Activated CD4-positive, CD25-positive, alpha-beta regulatory T cell treated with anti-CD3 and anti-CD28 coated beads, Interleukin-2, amount 50 U/mL, for 72 hours (primary cell): ENCODE results near the gene FOXN4.
"Not testable (repeated sequence)": the region's sequence is repeated elsewhere in the genome, so short reads cannot be mapped to it uniquely, and the experiment has no call there.

Source experiments
- DNase-seq: peaks from one replicate; pipeline ENCODE4 v3.0.0; 2021

Gene FOXN4, protein sequence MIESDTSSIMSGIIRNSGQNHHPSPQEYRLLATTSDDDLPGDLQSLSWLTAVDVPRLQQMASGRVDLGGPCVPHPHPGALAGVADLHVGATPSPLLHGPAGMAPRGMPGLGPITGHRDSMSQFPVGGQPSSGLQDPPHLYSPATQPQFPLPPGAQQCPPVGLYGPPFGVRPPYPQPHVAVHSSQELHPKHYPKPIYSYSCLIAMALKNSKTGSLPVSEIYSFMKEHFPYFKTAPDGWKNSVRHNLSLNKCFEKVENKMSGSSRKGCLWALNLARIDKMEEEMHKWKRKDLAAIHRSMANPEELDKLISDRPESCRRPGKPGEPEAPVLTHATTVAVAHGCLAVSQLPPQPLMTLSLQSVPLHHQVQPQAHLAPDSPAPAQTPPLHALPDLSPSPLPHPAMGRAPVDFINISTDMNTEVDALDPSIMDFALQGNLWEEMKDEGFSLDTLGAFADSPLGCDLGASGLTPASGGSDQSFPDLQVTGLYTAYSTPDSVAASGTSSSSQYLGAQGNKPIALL

DNA sequence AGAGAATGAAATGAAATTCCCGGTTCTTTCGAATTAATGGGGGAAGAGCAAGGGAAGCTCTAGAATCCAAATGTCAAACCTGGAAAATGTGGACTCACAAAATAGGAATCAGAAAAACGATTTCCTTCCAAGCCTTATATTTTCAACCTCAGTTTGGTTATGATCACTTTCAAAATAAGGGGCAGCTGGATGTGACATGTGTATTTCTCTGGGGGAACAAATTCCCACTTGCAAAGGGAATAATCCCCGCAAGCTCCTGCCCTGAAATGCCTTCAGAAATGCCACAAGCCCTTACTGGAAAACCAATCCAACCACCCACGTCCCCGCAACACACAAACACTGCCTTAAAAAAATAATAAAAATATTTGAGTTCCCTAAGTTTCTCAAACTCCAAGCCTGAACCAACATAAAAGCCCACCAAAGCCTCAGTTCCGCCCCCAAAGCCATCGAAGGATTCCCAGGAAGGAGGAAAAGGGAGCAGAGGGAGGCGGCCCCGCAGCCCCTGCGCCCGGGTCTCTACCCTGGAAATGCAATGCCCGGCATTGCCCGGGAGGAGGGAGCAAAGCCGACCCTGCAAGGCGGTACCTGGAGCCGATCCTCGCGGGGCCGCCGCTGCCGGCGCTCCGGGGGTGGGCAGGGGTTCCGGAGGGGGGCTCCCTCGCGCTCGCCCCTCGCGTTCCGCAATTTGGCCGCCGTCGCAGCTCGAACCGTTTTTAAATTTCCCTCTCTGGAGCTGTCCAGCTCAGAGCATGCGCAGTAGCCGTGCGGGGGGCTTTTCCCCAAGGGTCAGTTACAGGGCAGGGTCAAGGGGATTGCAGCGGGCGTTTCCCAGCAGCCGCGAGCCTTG, at the start of gene FOXN4:
TSS of gene FOXN4 (minus strand) at position 751 of the 847 bp plus-strand sequence. CDS start 963 bp downstream, outside the sequence.
- DNase-seq = no peak

DNA sequence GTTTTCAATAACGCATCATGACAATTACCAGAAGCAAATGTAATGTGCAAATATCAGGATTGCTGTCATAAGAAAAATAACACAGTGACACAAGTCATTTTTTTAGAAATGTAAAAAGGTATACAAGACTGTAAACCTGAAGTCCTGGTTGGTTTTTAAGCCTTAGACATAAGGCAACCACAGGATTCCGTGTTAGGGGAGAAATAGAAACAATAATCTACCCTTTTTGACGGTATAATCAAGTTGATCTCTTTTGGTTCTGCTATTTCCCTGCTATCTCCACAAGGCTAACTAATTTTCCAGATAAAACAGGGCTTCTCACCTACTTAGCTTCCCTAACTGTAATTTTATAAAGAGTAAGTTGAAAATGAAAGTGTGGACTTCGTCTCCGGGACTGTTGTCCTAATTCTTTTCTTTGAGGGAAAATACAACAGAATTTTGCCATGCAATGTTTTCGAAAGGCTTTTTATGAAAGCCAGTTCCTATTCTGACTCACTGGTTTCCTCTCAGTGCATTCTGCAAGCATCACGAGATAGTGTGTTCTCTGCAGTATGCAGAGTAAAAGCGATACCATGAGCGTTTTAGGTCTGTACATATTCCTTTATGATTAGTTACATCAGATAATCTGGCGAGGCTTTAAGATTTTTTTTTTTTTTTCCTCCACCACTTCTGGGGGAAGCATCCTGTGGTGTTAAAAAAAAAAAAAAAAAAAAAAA, 49.2 kb upstream of the FOXN4 start:
- no peak for DNase-seq

DNA sequence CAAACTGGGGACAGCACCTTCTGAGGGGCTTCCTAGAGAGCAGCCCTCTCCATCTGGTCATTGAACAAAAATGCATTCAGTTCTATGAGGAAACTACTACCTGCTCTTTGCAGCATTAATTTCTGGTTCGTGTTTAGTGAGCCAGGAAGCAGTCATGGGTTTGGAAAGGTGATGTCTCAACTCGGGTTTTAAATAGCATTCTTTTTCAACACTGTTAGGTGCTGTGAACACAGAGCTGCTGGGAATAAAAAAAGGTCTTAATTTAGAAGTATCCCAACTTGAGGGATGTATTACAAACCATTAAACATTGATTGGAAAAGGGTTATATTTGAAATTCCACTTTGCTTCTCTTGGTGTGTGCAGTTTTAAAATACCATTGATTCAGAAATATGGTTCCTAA, 47.9 kb upstream of the FOXN4 start:
- no peak for DNase-seq

DNA sequence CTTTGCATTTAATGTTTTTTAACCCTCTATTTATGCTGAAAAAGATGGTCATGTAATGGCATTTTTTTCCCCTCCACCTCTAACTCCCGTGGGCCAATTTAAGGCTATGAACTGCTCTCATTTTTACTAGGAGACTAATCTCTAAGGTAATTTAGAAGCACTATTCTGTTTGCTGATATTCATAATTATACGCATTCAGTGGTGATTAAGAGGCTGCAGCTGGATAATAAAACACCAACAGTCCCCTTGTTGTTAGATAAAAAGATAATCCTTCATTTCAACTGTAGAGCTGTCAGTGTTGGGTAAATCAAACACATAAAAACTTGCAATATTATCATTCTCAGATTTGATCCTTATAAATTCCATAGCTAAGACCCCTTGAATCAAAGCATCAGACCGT, 47.5 kb upstream of the FOXN4 start:
- no peak for DNase-seq

DNA sequence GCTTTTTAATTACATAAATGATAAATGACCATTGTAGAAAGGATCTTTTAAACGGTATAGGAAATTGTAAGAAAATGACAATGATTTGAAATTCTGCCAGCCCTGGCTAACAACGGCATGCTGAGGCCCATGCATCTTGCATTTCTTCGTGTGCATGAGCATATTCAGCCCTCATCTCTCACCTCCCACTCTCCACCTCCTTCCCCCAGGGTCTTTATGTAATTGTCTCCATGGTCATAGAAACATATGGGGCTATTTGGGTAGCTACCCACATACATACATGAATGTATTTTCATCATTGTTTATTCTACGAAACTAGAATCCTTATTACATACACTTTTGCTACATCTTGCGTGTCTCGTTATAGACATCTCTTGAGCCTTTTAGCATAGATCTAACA, 43.1 kb upstream of the FOXN4 start:
- DNase-seq = no peak

DNA sequence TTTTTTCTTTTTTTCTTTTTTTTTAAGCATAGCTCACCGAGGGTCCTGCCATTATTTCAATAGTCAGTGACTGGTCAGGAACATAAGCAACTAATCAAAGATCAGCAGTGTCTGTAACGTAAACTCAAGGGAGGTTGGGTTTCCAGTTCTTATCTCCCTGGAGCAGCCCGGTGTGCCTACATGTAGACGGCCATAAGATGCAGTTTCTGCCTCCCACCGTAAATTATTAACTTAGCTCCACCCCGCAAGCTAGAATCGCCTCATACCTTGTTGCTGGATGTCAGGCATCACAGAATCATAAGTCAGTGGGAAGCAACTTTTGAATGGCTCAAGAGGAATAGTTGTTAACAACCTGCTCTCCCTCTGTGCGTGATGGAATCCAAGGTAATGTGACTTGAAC, 38.5 kb upstream of the FOXN4 start, which contains the start of gene MYO1H:
TSS of gene MYO1H (plus strand) at position 312 of the 400 bp plus-strand sequence. CDS start at position 373, 61 bp downstream.
- DNase-seq = no peak

DNA sequence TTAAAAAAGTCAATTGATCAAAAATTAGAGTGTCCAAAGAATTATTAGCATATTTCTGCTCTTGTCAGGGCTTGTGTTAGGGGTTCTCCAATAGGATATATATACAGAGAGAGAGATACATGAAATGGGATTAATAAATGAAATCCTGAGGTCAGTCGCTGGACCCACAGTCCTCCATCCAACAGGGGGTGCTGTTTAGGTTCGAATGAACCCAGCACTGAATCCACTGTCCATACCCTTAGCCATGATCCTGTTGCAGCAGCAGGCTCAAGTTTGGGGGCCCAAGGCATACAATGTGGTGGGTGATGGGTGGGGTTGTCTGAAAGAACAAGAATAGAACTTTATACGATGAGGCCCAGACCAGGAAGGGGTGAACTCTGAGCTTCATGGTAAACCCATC, 37.8 kb upstream of the FOXN4 start:
- DNase-seq = no peak

DNA sequence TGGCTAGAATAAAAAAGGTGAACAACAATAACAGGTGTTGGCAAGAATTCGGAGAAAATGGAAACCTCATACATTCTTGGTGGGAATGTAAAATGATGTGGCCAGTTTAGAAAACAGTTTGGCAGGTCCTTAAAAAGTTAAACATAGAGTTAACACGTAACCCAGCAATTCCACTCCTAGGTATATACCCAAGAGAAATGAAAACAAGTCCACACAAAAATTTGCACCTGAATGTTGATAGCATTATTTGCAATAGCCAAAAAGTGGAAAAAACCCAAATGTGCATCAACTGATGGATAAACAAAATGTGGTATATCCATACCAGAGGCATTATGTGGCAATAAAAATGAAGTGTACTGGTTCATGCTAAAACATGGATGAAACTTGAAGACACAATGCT, 36.3 kb upstream of the FOXN4 start:
- DNase-seq = no peak

DNA sequence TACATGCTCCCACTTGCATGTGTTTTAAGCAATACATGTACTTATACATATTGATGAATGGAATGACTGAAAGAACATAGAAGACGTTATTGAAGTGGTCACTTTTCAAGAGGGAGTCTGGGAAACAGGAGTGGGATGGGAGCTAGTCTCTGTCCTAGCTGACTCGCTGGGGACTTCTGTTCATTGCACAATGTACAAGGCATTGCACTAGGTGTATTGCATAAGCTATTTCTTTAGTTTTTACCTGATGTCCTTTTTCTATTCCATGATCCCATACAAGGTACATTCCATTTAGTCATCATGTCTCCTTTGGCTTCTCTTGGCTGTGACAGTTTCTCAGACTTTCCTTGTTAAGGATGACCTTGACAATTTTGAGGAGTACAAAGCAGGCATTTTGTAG, 34.6 kb upstream of the FOXN4 start:
- DNase-seq = no peak

DNA sequence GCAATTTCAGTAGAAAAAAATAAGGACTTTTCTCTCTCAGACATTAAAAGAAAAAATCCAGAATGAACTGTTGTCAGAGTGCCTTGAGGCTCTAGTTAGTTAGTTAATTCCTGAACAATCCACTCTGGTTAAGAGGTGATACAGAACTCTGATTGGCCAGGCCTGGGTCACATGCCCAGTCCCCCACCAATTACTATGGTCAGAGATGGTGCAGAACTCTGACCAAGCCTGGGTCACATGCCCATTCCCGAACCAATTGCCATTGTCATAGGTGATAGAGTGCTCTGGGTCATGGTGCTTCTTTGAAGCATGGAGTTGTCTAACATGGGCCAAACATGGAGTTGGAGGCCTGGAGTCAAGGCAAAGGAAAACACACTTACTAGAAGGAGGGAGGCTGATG, 27.5 kb upstream of the FOXN4 start:
- no peak for DNase-seq

DNA sequence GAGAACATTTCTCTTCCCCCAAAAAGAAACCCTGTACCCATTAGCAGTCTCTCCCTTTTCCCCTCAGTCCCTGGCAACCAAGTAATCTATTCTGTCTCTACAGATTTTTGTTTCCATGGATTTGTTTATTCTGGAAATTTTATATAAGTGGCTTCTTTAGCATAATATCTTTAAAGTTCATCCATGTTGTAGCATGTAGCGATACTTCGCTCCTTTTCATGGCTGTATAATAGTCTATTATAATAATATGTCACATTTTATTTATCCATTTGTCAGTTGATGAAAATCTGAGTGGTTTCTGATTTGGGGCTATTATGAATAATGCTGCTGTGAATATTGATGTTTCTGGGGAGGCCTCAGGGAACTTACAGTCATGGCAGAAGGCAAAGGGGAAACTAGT, 25.8 kb upstream of the FOXN4 start:
- DNase-seq = no peak

DNA sequence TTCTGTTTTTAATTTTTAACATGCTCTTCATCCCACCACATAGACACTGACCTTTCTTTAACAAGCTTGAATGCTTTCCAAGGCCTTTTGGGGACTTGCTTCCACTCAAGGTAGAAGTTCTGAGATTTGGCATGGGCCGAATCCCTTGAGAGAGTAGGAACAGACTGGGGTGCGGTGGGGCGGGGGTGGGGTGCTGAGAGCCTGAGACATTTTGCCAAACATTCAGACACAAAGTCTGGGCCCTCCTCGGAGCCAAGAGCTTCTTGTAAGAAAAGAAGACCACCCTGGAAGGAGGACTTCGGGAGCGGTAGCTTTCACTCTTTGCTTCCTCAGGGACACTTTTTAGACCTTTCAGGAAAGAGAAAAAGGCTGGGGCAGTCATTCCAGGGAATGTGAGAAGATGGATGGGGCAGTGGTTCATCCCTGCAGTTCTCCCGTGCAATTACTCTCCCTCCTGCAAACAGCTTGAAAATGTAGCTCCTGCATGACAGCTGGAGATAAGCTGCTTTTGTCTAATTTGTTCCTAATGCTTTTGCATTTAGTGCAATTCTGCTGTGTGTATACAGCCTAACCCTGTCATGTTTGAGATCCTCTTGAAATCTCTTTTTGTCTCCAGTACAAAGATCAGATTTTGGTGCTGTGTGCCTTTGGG, 22.3 kb upstream of the FOXN4 start:
- DNase-seq = no peak

DNA sequence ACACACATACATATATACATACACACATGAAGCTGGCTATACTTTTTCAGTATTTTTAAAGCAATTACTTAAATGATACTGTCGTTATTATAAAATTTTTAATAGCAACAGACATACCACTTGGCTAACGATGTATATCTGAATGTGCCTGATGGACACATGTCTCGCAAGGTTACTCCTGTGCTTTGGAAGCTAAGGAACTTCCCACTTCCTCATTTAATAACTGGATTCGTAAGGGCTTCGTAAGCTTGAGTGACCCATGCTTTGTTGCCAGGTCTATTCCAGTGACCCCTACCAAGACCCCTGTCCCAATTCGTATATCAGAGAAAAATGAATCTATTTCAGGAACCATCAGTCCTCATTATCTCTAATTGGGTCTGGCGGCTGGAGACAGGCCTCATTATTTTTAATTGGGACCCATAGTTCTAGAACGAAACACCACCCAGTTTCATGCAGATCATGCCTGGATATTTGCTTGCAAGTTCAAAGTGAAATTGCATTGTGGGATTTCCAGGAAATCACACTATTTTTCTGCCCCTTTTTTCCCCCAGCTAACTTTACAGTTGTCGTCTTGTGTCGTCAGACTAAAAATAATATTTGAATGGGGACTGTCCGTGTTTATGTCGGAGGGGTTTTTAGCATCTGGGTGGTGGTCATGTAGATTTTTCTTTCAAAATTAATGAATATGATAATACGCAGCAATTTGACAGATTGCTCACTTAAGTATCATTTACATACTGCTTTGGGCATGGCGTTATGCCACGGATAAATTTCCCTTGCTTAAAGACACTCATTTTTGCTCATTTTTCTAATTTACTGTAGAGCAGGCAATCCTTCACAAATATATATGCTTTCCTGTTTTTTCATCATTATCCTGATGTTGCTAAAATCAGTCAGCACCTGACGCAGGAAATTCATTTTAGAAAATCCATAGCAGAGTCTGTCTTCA, 21.5 kb upstream of the FOXN4 start:
- no peak for DNase-seq

DNA sequence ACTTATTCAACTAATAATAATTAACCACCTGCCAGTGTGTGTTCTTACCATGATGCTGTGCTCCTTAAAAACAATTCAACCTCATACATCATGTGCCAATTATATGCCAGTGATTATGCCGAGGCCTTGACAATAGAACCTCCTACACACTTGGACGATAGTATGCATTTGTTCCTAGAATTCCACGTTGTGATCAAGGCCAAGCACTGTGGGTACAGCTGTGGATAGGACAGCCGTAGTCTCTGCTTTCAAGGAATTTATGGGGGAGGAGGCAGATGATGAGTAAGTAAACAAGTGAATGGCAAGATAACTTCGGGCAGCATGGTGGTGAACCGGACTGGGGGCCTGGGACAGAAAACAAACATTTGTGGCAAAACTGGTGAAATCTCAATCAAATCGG, 20.6 kb upstream of the FOXN4 start:
- DNase-seq = no peak

DNA sequence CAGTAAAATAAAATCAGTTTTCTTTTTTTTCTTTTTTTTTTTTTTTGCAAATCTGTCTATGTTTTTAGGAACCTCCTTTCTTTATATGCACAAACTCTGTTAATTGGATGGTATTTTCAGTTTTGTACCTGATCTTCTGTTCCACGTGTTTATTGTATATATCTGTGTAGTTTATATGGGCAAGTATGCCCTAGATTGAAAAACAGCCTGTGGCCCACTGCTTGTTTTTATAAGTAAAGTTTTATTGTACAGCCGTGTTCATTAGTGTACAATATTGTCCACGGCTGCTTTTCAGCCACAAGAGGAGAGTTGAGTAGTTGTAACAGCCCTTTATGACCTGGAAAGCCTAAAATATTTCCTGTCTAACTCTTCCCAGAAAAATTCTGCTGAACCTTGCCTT, 19.9 kb upstream of the FOXN4 start:
- DNase-seq = no peak

DNA sequence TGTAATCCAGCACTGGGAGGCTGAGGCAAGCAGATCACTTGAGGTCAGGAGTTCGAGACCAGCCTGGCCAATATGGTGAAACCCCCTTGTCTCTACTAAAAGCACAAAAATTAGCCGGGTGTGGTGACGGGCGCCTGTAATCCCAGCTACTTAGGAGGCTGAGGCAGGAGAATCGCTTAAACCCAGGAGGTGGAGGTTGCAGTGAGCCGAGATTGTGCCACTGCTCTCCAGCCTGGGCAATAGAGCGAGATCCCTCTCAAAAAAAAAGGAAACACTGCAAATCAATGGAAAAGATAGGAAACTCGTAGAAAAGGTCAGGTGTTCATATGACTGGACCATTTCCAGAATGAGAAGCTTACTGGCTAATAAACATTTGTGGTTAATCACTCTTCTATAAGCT, 12.2 kb upstream of the FOXN4 start:
- not testable (repeated sequence) for DNase-seq

DNA sequence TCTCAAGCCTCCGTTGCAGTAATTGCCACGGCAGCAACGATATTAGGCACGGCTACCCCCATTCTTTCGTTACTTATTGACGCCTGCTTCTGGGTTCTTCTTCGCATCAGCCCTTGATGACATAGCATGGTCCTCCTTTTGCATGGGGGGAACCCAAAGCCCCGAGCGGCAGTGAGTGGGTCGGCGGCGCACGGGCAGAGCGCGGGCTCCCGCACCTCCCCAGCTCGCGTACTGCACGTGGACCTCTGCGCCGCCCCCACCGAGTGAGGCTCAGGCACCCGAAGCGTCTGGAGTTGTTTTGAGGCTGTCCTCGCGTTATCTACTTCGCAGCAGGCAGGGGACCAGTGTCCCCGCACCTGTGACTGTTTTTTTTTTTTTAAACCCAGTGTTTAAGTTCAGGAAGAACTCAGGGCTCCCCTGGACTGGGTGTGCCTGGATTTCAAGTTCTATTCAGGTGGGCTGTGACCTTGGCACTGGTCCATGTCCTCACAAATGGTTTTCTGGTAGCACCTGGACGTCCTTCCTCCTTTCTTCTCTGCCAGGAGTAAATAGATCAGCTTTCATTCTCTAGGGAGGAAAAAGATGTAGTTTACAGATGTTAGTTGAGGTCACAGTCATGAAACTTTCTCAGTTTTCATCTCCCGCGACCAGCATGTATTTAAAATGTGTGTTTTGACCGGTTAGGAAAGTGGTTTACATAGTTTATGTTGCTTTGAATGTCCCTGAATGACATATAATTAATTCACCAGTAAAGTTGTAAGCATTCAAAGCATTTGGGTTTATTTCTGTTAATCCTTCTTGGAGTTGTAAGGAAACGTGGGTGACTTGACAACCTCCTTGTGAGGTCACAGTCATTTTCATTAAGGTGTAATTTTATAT, 1.4 kb upstream of the FOXN4 start:
- DNase-seq = no peak

DNA sequence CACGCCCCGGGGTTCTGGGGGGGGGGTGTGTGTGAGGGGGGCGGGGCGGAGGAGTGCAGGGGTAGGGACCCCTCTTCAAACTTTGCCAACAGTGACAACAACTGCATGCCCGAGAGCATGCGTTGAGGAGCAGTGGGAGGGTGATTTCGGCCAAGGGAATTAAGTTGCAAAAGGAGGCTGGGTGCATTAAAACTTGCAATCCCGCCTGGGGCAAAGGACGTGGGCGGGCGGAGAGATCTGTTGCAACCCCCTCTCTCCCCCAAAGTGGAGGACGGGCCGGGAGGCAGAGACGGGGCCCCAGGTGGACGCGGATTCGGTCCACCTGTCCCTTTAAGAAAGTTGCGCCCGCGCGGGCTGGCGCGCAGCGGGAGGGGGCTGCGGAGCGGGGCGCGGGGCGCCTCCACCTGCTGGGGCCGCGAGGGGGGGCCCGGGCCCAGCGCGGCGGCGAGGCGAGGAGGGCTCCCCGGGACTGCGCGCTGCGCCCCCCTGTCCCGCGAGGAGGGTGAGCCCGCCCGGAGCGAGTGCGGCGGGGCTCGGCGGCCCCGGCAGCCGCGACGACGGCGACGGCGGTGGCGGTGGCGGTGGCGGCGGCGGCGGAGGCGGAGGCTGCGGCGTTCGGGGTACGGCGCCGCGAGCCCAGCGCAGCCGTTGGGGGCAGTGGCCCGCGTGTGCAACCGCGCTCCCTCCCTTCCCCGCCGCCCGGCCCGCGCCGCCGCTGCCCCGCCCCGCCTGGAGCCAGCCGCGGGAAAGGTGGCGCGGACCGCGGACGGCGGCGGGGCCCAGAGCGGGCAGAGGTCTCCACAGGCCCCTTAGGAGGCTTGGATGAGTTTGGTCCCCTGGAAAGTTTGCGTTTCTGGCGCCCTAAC, 530 bp upstream of the FOXN4 start:
- no peak for DNase-seq

DNA sequence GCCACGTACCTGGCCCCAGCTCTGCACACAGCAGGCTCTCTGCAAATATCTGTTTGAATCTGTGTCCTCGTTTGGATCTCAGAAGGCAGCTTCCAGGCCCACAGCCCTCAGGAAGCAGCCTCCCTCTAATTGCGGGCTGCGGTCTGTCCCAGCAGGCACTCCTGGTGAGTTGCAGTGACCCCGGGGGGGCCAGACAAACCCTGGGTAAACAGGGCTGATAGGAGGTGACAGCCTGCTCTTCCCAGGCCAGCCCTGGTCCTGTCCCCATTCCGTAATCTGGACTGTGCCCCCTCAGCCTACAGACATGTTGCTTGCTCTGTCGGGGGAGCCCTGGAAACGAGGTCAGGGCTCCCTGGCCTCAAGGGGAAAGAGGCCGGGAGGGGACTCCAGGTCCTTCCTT, 2.0 kb downstream of the FOXN4 start:
- no peak for DNase-seq
